GM21360 (cell line): ENCODE data around the gene KRTAP2-3.
"Not testable (repeated sequence)": the region's sequence is repeated elsewhere in the genome, so short reads cannot be mapped to it uniquely, and the experiment has no call there.

ENCODE experiments used
- ATAC-seq: cut with Tn5 transposase; IDR thresholded peaks from one replicate; pipeline ENCODE4 v1.9.1; 2021; ENCODE audit warnings: mild to moderate bottlenecking, moderate library complexity; ENCODE audit not compliant: unreplicated experiment

KRTAP2-3 gene, protein sequence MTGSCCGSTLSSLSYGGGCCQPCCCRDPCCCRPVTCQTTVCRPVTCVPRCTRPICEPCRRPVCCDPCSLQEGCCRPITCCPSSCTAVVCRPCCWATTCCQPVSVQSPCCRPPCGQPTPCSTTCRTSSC

GRCh38 chr17:41060052-41060604 lies at the start of gene KRTAP2-3:
Gene KRTAP2-3, minus strand, starts transcription at chr17:41060114. Its CDS starts 64 bp downstream, at chr17:41060050.
- no peak for ATAC-seq

DNA sequence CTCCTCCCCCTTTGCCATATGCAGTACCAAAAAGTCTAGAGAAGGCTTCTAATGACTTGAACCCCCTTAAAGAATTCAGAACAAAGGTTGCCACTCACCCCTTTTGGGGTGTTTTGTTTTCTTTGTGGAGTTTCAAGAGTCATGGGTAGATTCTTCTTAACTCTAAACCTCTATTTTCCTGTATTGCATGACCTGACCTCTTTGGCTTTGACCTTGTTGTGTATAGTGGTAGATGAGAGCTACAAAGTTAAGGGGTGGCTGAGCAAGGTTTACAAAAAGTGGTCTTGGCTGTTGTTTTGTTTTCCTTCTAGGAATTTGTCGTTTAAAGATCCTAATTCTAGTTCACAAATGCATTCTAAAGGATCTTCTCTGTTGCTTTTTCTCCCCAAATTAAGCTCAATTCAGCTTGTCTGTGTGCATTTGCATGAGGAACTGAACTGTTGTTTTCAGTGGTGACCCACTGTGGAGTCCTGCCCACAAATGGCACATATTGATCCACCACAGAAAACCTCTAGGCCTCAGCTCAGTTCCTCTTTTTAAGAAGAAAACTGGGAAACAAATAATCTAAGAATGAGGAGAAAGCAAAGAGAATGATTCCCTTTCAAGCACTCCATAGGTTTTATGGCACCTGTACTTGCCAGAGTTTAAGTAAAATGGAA lies 48.9 kb upstream of the KRTAP2-3 start:
- ATAC-seq: not testable (repeated sequence)

DNA sequence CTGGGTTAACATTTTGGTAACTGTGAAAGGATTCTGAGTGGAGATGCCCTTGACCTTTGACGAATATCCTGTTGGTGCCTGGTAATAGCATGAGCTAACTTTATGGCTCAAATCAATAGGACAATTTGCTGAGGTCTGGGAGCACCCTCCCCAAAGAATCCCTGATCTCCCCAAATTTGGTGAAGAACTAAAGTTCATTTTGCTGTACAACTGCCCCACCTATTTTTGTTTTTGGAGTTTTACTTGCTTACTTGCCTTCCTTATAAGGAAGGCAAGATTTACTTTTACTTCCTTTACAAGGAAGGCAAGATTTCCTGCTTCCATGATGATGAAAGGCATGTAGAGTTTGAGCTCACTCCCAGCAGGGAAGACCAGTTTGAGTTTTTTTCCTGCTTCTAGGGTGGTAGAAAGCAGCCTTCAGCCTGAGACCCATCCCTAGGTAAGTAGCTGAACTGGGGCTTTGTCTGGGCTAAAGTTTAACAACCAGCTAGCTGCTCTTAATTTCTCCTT lies 48.1 kb upstream of the KRTAP2-3 start:
- ATAC-seq: no peak

DNA sequence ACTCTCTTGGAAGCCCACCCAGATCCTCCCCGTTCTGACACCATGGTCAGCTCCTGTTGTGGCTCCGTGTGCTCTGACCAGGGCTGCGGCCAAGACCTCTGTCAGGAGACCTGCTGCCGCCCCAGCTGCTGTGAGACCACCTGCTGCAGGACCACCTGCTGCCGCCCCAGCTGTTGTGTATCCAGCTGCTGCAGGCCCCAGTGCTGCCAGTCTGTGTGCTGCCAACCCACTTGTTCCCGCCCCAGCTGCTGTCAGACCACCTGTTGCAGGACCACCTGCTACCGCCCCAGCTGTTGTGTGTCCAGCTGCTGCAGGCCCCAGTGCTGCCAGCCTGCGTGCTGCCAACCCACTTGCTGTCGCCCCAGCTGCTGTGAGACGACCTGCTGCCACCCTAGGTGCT lies 45.4 kb upstream of the KRTAP2-3 start, which contains the start of gene KRTAP4-9:
KRTAP4-9 (plus strand) TSS at position 43 of the 400 bp plus-strand sequence; CDS start at position 43, 0 bp downstream.
- ATAC-seq: not testable (repeated sequence)

GRCh38 chr17:41104386-41105038 lies 44.6 kb upstream of the KRTAP2-3 start:
- ATAC-seq: not testable (repeated sequence)

GRCh38 chr17:41103896-41104295 lies 44.0 kb upstream of the KRTAP2-3 start:
- ATAC-seq: no peak

- no peak for ATAC-seq
Measured at GRCh38 chr17:41101586-41102259, 41.8 kb upstream of the KRTAP2-3 start, which contains the start of gene KRTAP4-16. Gene KRTAP4-16, minus strand, starts transcription at chr17:41102209. Its CDS starts 0 bp downstream, at chr17:41102209.

DNA sequence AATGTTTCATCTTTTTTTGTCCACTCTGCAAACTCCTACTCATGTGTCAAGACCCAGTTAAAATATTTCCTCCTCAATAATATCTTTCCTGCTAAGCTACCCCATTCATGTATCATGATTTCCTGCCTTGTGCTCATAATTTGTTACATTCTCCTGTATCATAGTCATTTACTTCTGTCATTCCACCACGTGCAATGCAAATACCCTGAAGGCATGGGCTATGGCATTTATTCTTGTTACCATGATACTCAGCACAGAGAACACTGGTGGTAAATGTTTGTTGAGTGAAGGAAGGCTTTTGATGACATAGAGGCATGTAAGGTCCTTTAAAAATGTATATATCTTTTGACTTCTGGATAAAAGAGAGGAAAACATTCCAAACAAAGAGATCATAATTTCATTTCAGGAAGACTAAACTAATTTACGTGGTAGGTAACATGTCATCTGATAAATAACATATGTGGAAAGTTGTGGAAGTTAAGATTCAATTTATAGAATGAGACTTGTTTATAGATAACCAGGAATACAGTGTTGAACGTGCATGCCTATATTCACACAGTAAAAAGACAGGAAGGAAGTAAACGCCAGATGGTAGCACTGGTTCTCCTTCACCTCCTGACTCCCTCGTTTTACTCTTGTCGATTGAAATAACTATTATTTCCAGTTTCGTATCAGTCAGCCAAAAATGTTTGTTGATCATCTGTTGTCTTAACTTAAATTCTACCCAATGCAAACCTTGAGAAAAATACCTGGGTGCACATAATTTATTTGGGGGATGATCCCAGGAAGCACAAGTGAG lies 40.0 kb upstream of the KRTAP2-3 start:
- ATAC-seq: not testable (repeated sequence)

- ATAC-seq: no peak
Measured at GRCh38 chr17:41098481-41098880, 38.6 kb upstream of the KRTAP2-3 start.

DNA sequence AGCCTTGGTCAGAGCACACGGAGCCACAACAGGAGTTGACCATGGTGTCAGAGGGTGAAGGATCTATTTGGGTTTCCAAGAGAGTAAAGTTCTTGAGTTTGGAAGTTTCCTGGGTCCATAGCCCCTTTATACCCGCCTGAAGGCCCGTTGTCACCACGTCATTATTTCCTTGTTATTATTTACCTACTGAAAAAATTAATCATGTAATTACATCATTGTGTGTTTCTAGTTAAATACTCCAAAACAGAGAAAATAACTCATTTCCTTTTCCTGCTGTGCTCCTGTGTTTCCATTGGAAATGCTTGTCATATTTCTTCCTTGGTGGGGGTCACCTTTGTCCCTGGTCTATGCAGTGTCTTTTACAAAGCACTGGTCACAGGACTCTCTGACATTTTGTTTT lies 38.1 kb upstream of the KRTAP2-3 start, which contains the start of gene KRTAP4-8:
KRTAP4-8 (minus strand) TSS at position 101 of the 400 bp plus-strand sequence; CDS start at position 43, 58 bp downstream.
- ATAC-seq: no peak

DNA sequence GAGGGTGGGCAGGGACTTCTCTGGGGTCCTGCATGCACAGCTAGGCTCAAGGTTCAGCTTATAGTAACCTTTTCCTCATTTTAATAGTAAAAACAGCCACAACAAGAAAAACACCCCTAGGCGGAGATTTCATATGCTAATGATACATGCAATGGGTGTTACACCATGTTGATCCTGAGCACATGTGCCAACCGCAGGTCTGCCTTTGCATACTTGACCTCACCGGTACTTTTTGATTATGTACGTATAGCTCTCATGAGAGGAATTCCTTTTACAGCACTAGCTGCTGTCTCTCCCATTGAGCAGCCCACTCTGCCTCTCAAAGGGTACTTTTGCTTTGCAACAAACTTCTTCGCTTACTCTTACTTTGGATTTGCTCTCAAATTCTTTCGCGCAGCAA lies 36.1 kb upstream of the KRTAP2-3 start:
- no peak for ATAC-seq

DNA sequence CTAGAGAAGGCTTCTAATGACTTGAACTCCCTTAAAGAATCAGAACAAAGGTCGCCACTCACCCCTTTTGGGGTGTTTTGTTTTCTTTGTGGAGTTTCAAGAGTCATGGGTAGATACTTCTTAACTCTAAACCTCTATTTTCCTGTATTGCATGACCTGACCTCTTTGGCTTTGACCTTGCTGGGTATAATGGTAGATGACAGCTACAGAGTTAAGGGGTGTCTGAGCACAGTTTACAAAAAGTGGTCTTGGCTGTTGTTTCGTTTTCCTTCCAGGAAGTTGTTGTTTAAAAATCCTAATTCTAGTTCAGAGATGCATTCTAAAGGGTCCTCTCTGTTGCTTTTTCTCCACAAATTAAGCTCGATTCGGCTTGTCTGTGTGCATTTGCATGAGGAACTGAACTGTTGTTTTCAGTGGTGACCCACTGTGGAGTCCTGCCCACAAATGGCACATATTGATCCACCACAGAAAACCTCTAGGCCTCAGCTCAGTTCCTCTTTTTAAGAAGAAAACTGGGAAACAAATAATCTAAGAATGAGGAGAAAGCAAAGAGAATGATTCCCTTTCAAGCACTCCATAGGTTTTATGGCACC lies 28.9 kb upstream of the KRTAP2-3 start:
- not testable (repeated sequence) for ATAC-seq

DNA sequence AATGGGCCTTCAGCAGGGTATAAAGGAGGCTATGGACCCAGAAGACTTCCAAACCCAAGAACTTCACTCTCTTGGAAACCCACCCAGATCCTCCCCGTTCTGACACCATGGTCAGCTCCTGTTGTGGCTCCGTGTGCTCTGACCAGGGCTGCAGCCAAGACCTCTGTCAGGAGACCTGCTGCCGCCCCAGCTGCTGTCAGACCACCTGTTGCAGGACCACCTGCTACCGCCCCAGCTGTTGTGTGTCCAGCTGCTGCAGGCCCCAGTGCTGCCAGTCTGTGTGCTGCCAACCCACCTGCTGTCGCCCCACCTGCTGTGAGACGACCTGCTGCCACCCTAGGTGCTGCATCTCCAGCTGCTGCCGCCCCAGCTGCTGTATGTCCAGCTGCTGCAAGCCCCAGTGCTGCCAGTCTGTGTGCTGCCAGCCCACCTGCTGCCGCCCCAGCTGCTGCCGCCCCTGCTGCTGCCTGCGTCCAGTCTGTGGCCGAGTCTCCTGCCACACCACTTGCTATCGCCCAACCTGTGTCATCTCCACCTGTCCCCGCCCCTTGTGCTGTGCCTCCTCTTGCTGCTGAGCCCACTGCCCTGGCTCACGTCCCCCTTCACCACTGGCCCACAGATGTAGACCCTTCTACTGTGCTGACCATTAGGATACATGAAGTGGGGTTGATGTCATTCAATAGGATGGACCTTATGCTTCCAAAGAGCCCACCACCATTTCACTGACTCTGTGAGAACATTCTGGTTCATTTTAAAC lies 24.4 kb upstream of the KRTAP2-3 start, which contains the start of gene KRTAP4-7:
KRTAP4-7 (plus strand) TSS at position 51 of the 757 bp plus-strand sequence; CDS start at position 108, 57 bp downstream.
- ATAC-seq: not testable (repeated sequence)

- not testable (repeated sequence) for ATAC-seq
Measured at GRCh38 chr17:41083427-41083826, 23.5 kb upstream of the KRTAP2-3 start.

- no peak for ATAC-seq
Measured at GRCh38 chr17:41082626-41083025, 22.7 kb upstream of the KRTAP2-3 start.

DNA sequence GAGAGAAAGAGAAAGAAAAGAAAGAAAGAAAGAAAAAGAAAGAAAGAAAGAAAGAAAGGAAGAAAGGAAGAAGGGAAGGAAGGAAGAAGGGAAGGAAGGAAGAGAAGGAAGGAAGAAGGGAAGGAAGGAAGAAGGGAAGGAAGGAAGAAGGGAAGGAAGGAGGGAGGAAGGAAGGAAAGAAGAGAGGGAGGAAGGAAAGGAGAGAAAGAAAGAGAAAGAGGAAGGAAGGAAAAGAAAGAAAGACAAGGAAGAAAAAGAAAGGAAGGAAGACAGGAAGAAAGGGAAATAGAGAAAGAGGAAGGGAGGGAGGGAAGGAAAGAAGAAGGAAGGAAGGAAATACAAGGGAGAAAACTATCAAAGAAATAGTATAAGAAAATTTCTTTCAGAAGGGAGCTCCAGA lies 16.9 kb upstream of the KRTAP2-3 start:
- ATAC-seq: no peak

DNA sequence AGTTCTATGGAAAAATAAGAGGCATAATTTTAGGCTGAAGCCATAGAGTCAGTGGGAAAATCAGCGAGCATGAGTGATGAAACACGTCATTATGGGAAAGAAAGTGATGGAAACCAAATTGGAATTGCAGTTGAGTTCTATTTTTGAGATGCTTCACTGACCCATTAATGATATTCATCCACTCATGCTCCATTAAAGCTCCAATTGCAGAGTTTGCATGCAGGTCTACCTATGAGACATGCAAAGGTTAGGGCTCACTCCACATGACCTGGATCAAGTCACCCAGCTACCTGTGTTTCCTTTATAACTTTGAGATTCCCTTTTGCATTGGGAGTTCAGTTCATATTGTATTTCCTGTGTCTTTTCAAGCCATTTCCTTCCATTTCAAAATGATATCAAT lies 13.8 kb upstream of the KRTAP2-3 start:
- no peak for ATAC-seq

GRCh38 chr17:41071606-41072360 lies 11.9 kb upstream of the KRTAP2-3 start:
- ATAC-seq: no peak
